ENCODE data around the gene UMODL1.
A peak's percentile ranks its signal among the peaks of the same experiment; 100 is the strongest.

The UMODL1 gene

DNA sequence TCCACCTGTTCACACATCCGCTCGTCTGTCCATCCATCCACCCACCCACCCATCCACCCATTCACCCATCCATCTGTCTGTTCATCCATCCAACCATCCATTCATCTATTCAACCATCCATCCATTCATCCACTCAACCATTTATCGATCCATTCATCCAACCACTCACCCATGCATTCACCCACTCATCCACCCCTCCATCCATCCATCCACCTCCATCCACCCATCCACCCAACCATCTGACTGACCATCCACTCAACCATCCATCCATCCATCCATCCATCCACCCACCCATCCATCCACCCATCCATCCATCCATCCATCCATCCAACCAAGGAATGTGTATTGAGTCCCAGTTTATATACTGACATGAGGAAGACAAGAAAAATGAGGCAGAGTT, 73.1 kb downstream of the UMODL1 start:
- DNase-seq (ENCODE audit: low read depth): no peak
- TF ChIP-seq, protein P1, sequence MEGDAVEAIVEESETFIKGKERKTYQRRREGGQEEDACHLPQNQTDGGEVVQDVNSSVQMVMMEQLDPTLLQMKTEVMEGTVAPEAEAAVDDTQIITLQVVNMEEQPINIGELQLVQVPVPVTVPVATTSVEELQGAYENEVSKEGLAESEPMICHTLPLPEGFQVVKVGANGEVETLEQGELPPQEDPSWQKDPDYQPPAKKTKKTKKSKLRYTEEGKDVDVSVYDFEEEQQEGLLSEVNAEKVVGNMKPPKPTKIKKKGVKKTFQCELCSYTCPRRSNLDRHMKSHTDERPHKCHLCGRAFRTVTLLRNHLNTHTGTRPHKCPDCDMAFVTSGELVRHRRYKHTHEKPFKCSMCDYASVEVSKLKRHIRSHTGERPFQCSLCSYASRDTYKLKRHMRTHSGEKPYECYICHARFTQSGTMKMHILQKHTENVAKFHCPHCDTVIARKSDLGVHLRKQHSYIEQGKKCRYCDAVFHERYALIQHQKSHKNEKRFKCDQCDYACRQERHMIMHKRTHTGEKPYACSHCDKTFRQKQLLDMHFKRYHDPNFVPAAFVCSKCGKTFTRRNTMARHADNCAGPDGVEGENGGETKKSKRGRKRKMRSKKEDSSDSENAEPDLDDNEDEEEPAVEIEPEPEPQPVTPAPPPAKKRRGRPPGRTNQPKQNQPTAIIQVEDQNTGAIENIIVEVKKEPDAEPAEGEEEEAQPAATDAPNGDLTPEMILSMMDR (IDR thresholded peaks at IDR 0.05; ENCODE audit: low read depth, low read length): no peak
- no peak for TF ChIP-seq MYC (IDR thresholded peaks at IDR 0.05; ENCODE audit: low read depth, low read length)
- no peak overlapping the region for H3K4me3 ChIP-seq (ENCODE audit: low read depth, low read length)

DNA sequence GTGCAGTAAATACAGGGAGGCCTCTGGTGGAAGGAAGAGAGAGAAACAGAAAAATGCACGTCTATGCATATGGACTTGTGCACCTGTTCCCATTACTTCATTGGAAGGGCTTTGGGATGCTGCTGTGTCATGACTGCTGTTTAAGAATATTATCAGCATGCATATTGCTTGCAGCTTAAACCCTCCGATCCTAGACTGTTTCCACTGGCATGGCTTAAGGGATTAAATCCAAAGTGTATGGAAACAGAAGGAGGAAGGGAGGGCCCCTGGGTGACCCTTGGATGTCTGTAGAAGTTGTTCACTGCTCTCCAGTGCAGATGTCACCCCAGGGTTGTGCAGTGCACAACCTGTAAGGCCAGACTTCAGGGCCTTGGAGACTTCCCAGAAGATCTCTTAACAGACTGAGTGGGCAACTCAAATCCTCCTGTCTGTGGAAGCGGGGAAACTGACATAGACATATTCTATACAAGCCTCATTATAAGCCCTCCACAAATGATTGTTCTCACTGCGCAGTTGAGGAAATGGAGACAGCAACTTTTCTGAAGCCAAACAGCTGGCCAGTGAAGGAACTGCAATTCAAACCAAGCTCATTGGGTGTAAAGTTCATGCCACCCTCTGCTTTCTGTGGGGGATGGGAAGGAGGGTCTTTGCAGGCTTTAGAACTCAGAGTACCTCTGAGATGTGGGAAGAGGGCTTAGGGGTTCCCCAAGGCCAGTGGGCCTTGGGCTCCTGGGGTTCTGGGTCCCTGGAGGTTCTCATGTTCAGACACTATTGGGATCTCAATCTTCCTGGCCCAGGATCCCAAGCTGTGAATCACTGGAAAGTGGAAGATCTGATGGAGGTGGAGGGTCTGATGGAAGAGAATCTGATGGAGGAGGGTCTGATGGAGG, 73.8 kb downstream of the UMODL1 start:
- no peak for DNase-seq (ENCODE audit: low read depth)
- H3K4me3 ChIP-seq (ENCODE audit: low read depth, low read length): no peak overlapping the region
- no peak for TF ChIP-seq MYC (IDR thresholded peaks at IDR 0.05; ENCODE audit: low read depth, low read length)
- TF ChIP-seq POLR2A (IDR thresholded peaks at IDR 0.05; ENCODE audit: extremely low read depth, insufficient read length): no peak
- TF ChIP-seq, protein P2, sequence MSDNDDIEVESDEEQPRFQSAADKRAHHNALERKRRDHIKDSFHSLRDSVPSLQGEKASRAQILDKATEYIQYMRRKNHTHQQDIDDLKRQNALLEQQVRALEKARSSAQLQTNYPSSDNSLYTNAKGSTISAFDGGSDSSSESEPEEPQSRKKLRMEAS (IDR thresholded peaks at IDR 0.05; ENCODE audit: low read depth, low read length): no peak
- TF ChIP-seq, protein P1 (IDR thresholded peaks at IDR 0.05; ENCODE audit: low read depth, low read length): no peak

DNA sequence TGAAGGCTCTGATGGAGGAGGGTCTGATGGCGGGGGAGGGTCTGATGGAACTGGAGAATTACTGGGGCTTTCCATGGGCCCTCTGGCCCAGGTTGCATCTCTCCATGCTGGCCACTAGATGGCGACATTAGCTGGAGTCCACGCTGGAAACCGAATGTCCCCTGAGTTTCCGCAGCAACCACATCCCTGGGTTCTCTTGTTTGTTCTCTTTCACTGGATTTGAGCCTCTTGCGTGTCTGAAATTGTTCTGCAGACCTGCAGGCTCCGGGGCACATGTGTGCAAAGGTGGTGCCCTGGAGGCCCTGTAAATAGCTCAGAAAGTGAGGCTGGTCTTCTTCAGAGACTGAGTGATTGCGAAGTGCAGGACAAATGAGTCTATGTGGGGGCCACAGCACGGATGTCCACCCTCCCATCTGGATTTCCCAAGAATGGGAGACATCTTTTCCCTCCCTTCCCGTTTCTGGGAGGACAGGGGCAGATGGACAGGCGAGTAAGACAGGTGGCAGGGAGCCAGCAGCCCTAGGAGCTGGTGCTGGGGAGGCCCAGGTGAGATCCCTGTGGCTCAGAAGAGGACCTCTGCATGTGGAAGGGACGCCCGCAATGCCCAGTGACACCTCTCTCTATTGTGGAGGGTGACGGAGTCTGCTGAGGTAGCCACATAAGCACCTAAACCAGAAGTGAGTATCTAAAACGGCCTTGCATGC, 74.6 kb downstream of the UMODL1 start:
- H3K4me3 ChIP-seq (ENCODE audit: low read depth, low read length): no peak overlapping the region
- peak; percentile 73 for DNase-seq (ENCODE audit: low read depth)
- TF ChIP-seq POLR2A (IDR thresholded peaks at IDR 0.05; ENCODE audit: extremely low read depth, insufficient read length): no peak
- TF ChIP-seq, protein P2 (IDR thresholded peaks at IDR 0.05; ENCODE audit: low read depth, low read length): peak; percentile 53
- no peak for TF ChIP-seq MYC (IDR thresholded peaks at IDR 0.05; ENCODE audit: low read depth, low read length)
- TF ChIP-seq, protein P1 (IDR thresholded peaks at IDR 0.05; ENCODE audit: low read depth, low read length): peak; percentile 79

DNA sequence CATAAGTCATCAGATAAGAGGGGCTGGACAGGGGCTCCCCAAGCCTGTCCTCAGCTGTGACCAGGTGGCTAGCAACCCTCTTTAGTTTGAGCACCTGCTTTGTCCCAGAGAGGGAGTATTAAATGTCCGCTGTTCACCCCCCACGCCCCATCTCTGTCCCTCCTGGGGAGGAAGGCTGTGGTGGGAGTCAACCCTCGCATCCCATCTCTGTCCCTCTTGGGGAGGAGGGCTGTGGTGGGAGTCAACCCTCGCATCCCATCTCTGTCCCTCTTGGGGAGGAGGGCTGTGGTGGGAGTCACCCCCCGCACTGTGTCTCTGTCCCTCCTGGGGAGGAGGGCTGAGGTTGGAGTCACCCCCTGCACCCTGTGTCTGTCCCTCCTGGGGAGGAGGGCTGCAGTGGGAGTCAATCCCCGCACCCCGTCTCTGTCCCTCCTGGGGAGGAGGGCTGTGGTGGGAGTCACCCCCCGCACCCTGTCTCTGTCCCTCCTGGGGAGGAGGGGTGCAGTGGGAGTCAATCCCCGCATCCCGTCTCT, 75.2 kb downstream of the UMODL1 start:
- no peak for DNase-seq (ENCODE audit: low read depth)
- TF ChIP-seq POLR2A (IDR thresholded peaks at IDR 0.05; ENCODE audit: extremely low read depth, insufficient read length) (no peak), MYC (IDR thresholded peaks at IDR 0.05; ENCODE audit: low read depth, low read length) (no peak)
- TF ChIP-seq, protein P1 (IDR thresholded peaks at IDR 0.05; ENCODE audit: low read depth, low read length): no peak
- TF ChIP-seq, protein P2 (IDR thresholded peaks at IDR 0.05; ENCODE audit: low read depth, low read length): no peak

DNA sequence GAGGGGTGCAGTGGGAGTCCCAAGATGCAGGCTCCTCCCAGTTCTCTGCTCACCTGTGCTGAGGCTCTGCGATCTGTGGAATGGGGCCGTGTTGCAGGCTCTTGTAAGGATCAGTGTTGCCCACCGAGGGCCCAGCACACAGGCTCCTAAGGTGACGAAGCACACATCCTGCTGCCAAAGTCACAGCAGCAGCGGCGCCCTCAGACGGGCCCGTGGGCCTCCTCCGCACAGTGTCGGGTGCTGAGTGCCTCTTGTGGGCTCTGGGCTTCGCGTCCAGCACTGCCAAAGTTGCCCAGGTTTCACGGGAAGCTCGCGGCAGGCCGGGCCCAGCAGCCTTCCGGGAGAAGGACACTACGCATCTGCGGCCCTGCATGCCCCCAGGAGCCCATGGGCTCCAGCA, 75.7 kb downstream of the UMODL1 start:
- no peak overlapping the region for H3K4me3 ChIP-seq (ENCODE audit: low read depth, low read length)
- TF ChIP-seq, protein P2 (IDR thresholded peaks at IDR 0.05; ENCODE audit: low read depth, low read length): no peak
- TF ChIP-seq MYC (IDR thresholded peaks at IDR 0.05; ENCODE audit: low read depth, low read length) (no peak), POLR2A (IDR thresholded peaks at IDR 0.05; ENCODE audit: extremely low read depth, insufficient read length) (no peak)
- TF ChIP-seq, protein P1 (IDR thresholded peaks at IDR 0.05; ENCODE audit: low read depth, low read length): no peak
- DNase-seq (ENCODE audit: low read depth): no peak

More for the DNA sequence above, 75.2 kb downstream of the UMODL1 start:
- no peak overlapping the region for H3K4me3 ChIP-seq (ENCODE audit: low read depth, low read length)

Data from NB4 (cell line).